BE2C (cell line): ENCODE data around the gene KLHL26.

Source experiments
- DNase-seq: peaks from one replicate; pipeline ENCODE4 v3.0.0-alpha.2; 2020
- H3K27me3 ChIP-seq: fragments of 250-450 bp; sonication (Bioruptor Pico); 2 replicates; pipeline ENCODE4 v1.5.1; 2020; ENCODE audit warnings: mild to moderate bottlenecking
- H3K36me3 ChIP-seq: fragments of 250-450 bp; sonication (Bioruptor Pico); 2 replicates; pipeline ENCODE4 v1.5.1; 2020; ENCODE audit warnings: mild to moderate bottlenecking
- H3K4me1 ChIP-seq: fragments of 250-450 bp; sonication (Bioruptor Pico); 2 replicates; pipeline ENCODE4 v1.5.1; 2020
- H3K4me3 ChIP-seq: 2 replicates; pipeline ENCODE4 v1.5.1; 2011; ENCODE audit warnings: low read depth, low read length
- H3K9me3 ChIP-seq: fragments of 250-450 bp; sonication (Bioruptor Pico); 2 replicates; pipeline ENCODE4 v1.5.1; 2020
- TF ChIP-seq, protein P1 (sequence below): IDR thresholded peaks from 2 replicates; pipeline ENCODE4 v1.5.1; 2012; ENCODE audit warnings: mild to moderate bottlenecking, low read depth, low read length

KLHL26 gene

GRCh38 chr19:18698321-18699167 is 61.7 kb downstream of the KLHL26 start:
- Histone ChIP-seq H3K9me3 (no peaks in the 10 kb centered on the region; the same call in 1 of the 2 replicates), H3K27me3 (no peaks in the 10 kb centered on the region), H3K36me3 (no peaks in the 10 kb centered on the region), H3K4me1 (peaks cover 18% of the 10 kb centered on the region), H3K4me3 (no peak overlapping the region)
- no peak for DNase-seq
- TF ChIP-seq, protein P1, sequence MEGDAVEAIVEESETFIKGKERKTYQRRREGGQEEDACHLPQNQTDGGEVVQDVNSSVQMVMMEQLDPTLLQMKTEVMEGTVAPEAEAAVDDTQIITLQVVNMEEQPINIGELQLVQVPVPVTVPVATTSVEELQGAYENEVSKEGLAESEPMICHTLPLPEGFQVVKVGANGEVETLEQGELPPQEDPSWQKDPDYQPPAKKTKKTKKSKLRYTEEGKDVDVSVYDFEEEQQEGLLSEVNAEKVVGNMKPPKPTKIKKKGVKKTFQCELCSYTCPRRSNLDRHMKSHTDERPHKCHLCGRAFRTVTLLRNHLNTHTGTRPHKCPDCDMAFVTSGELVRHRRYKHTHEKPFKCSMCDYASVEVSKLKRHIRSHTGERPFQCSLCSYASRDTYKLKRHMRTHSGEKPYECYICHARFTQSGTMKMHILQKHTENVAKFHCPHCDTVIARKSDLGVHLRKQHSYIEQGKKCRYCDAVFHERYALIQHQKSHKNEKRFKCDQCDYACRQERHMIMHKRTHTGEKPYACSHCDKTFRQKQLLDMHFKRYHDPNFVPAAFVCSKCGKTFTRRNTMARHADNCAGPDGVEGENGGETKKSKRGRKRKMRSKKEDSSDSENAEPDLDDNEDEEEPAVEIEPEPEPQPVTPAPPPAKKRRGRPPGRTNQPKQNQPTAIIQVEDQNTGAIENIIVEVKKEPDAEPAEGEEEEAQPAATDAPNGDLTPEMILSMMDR, result no peak

DNA sequence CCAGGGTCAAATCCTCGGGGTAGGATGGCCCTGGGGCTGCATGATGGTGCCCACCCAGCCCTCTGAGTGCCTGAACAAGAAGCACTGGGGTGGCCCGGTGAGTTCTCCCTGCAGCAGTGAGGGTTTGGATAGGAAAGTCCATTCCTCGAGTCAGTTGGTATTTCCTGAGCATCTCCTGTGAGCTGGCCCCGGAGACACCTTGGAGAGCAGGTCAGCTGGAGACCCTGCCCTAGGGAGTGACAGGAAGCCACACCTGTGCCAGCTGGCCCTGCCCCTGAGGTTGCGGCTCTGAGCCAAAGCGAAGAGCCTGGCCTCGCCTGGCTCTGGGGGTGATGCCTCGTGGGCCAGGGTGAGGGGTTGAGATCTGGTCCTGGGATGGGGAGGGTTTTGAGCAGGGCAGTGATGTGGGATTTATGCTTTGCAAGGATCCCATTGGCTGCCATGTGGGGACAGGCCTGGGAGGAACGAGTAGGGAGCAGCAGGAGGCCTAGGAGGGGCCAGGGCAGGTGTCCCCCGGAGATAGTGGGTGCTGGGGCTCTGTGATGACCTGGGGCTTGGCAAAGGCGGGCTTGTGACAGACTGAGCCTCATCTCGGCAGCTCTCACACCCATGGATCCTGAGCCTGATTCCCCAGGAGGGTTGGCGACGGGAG is 62.7 kb downstream of the KLHL26 start:
- Histone ChIP-seq H3K4me3 (no peak overlapping the region), H3K4me1 (peaks cover 18% of the 10 kb centered on the region), H3K27me3 (no peaks in the 10 kb centered on the region), H3K36me3 (no peaks in the 10 kb centered on the region), H3K9me3 (no peaks in the 10 kb centered on the region; the same call in 1 of the 2 replicates)
- TF ChIP-seq, protein P1, result no peak
- DNase-seq, result no peak

GRCh38 chr19:18700501-18701249 is 63.8 kb downstream of the KLHL26 start:
- H3K4me1 ChIP-seq, result peaks cover 18% of the 10 kb centered on the region
- peak; percentile 77 for DNase-seq
- no peaks in the 10 kb centered on the region for H3K27me3 ChIP-seq
- H3K36me3 ChIP-seq, result no peaks in the 10 kb centered on the region
- no peaks in the 10 kb centered on the region; the same call in 1 of the 2 replicates for H3K9me3 ChIP-seq
- peak overlapping the region; percentile 50 for H3K4me3 ChIP-seq
- TF ChIP-seq, protein P1, result no peak

- TF ChIP-seq, protein P1, result no peak
- Histone ChIP-seq H3K4me1 (peaks cover 18% of the 10 kb centered on the region), H3K36me3 (no peaks in the 10 kb centered on the region), H3K9me3 (no peaks in the 10 kb centered on the region; the same call in 1 of the 2 replicates), H3K4me3 (peak overlapping the region; percentile 50), H3K27me3 (no peaks in the 10 kb centered on the region)
- DNase-seq, result no peak
Measured at GRCh38 chr19:18701250-18701608, 64.4 kb downstream of the KLHL26 start.

- no peaks in the 10 kb centered on the region for H3K27me3 ChIP-seq
Measured at GRCh38 chr19:18704054-18704453, 67.2 kb downstream of the KLHL26 start.

More at GRCh38 chr19:18704054-18704453, 67.2 kb downstream of the KLHL26 start:
- TF ChIP-seq, protein P1, result no peak
- H3K4me1 ChIP-seq, result peaks cover 18% of the 10 kb centered on the region
- H3K9me3 ChIP-seq, result no peaks in the 10 kb centered on the region; the same call in 1 of the 2 replicates
- H3K36me3 ChIP-seq, result no peaks in the 10 kb centered on the region
- DNase-seq, result no peak
- H3K4me3 ChIP-seq, result no peak overlapping the region
